Tracheal epithelial cell (primary cell): ENCODE measurements around the gene NDFIP1. TPM values are rescaled to one million over a fixed set of nuclear protein-coding genes. Genes with fewer than 3 reads are reported as not detected.

Source experiments
- total RNA-seq: library from RNA; depleted of rRNA; stranded (reverse); fragments of >200 nt; gene quantifications from 2 replicates; pipeline ENCODE4 v1.2.1, GENCODE V29; 2014

Gene NDFIP1
- total RNA-seq = 118 and 149 TPM in 2 replicates

GRCh38 chr5:142108432-142109330, at the start of gene NDFIP1:
NDFIP1 (plus strand) TSS chr5:142108779; CDS start chr5:142108975, 196 bp downstream.

Other genes with a start within 250 kb of the NDFIP1 start
- gene PCDH1, start 230.4 kb upstream of the NDFIP1 start, total RNA-seq = 71.6 and 75.2 TPM in 2 replicates
- gene DELE1, start 184.9 kb upstream of the NDFIP1 start, total RNA-seq = 26.9 and 28.0 TPM in 2 replicates
- 0.72 TPM in 1 of 2 replicates, not detected in the other for gene PCDH12, start 150.6 kb upstream of the NDFIP1 start, total RNA-seq
- 58.1 and 64.4 TPM in 2 replicates for gene RNF14, start 139.7 kb upstream of the NDFIP1 start, total RNA-seq
- 69.1 and 92.3 TPM in 2 replicates for gene GNPDA1, start 95.8 kb upstream of the NDFIP1 start, total RNA-seq
- 3.2 and 3.6 TPM in 2 replicates for gene SPRY4, start 216.2 kb downstream of the NDFIP1 start, total RNA-seq